SH-SY5Y (cell line): ENCODE measurements around the gene KIF18B.

Experiments used
- GATA2 ChIP-seq: IDR thresholded peaks from 2 replicates; pipeline ENCODE4 v1.6.1; 2011; ENCODE audit warnings: mild to moderate bottlenecking, low read depth, low read length
- GATA3 ChIP-seq: IDR thresholded peaks from 2 replicates; pipeline ENCODE4 v1.6.1; 2011; ENCODE audit warnings: low read depth, mild to moderate bottlenecking, low read length, moderate library complexity

DNA sequence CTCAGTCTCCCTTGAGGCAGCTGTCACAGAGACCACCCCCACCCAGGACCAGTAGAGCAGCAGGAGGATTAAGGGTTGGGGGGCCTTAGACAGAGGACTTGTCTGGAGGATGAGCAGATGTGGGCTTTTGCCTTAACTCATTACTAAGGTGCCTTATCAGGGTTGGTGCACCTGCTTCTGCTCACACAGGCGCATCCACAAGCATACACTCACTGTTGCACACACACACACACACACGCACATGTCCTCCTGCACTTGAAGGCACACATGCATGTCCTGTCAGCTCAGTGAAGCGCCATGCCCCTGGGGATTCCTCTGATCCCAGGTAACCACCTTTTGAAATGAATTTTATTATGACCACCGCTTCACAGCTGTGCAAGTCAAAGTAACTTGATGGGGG, 33.4 kb downstream of the KIF18B start:
- TF ChIP-seq GATA2: no peak
- no peak for TF ChIP-seq GATA3
